ENCODE results near the gene BRD7.

DNA sequence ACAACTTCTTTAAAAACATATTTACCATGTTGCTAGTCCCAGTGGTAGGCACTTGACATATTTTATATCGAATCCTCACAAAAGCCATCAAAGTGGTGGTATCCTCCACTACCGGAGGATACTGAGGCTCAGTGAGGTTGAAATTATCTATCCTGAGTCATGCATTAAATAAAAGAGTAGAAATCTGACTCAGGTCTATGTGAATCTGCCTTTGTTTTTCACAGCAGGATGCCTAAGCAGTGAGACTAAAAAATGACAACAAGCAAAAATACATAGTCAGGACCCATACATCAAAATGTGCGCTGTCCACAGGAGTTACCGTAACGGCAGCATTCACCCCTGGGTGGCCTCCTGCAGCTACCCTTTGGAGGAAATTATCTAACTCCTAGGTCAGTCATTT is 17.7 kb downstream of the BRD7 start:
- TF ChIP-seq MAFK (IDR thresholded peaks at IDR 0.05; ENCODE audit: partially characterized antibody) (no peak), MAX (IDR thresholded peaks at IDR 0.05) (no peak), POLR2A (IDR thresholded peaks at IDR 0.05; ENCODE audit: low read length) (no peak), EP300 (IDR thresholded peaks at IDR 0.05) (no peak), ESRRA (IDR thresholded peaks at IDR 0.05; ENCODE audit: borderline replicate concordance, low read length) (no peak), CHD4 (IDR thresholded peaks at IDR 0.05; ENCODE audit: borderline replicate concordance) (no peak), JUN (IDR thresholded peaks at IDR 0.05) (no peak), CTCF (IDR thresholded peaks at IDR 0.05) (no peak)

All from A549 (cell line).